GM21619 (cell line): ENCODE data around the gene CLDN9.

Source experiments
- ATAC-seq: cut with Tn5 transposase; IDR thresholded peaks from one replicate; pipeline ENCODE4 v1.9.1; 2021; ENCODE audit not compliant: unreplicated experiment

CLDN9 gene

DNA sequence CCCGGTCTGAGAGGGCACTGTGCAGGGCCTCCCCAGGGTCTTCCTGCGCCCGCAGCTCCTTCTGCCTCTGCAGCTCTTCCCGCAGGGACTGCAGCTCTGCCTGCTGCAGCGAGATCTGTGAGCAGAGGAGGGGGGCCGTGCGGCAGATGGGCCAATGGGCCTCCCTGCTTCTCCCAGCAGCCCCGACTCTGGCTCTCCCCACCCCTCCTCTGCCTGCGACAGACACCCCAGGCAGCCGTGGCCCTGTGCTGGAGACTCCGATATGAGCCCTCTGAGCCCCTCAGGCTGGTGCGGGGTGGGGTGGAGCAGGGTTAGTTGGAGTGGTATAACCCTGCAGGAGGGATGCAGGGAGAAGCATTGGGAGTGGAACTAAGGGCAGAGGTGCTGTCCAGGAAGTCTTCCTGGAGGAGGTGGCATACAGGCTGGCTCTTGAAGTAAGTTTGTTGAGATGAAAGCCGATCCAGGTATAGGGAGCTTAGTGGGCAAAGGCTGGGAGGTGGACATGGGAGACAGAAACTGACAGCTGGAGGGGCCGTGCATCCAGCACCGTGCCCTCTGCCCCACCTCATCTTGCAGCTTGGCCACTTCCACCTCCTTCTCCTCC, 16.1 kb downstream of the CLDN9 start:
- ATAC-seq: no peak

DNA sequence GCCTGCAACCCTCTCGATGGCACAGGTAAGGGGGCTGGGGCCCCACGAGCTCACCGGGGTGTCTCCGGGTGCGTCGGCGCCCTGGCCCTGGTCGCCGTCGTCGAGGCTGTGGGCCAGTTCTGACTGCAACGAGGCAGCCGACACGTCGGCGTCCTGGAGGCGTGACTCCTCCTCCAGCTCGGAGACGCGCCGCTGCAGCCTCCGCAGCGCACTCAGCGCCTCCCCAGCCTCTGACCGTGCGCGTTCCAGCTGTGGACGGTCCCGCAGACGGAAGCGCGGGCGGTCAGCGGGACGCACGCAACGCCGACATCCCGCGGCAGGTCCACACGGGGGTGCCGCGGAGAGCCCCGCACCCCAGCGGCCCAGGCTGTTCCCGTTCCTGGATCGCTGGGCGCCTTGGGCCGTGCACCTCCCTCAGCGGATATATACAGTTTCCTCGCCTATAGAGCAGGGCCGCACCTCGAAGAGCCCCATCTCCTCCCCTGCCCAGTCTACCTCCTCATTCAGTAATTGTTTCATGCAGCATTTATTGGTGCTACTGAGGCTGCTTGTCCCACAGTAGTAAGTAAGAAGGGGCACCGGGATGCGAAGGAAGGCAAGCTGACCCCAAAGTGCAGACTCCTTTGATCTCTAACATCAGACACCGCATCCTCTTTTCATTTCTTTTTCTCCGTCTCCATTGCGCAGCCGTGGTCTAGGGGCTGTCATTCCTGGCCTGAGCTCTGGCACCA, 16.9 kb downstream of the CLDN9 start:
- ATAC-seq: no peak

DNA sequence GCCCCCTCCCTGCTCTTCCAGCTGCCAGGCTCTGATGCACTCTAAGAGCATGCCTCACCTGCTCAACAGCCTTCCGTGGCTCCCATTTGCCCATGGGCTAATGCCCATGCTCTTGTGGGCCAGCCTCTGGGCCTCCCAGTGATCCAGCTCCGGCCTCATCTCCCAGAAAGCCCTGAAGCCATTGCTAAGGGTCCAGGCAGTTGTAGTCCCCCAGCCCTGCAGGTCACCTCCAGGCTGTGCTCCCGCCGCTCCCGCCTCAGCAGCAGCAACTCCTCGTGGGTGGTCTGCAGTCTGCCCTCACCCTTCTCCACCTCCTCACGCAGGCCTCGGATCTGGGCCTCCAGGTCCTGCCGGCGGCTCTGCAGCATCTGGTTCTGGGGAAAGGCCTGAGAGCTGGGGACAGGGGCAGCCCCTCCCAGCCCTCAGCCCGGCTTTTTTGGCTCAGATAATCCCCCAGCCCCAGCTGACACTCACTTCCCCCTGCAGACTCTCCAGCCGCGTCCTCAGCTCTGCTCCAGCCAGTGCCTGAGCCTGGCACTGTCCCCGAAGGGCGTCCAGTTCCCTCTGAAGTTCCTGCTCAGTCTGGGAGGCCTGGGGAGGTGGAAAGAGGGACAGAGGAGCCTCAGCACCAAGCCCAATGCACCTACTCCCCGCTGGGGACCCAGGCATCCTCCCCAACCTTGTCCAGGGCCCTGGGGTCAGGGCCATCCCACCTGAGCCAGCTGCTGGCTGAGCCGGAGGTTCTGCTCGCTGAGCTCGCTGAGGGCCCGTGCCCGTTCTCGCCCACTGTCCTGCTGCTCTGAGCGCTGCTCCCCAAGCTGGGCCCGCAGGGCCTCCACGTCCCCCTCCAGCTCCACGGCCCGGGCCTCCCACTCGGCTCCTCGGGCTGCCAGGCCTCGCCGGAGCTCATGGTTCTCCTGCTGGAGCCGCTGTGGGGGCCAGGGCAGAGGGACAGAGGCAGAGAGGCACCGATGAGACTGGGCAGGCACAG, 17.8 kb downstream of the CLDN9 start:
- no peak for ATAC-seq

DNA sequence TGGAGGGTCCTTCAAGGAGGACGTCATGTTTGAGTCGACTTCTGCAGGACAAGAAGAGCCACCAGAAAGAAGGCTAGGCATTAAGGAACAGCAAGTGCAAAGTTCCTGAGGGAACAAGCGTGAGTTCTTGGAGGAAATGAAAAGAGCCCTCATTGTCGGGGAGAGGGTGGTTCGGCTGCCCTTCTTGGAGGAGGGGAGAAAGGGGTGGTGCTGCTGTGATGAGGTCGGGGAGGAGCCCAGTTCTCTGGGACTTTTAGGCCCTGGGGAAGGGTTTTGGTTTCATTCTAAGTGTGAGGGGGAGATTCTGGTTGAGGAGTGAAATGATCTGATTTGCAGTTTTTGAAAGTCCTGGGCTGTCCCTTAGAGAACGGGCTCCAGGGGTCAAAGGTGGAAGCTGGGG, 19.9 kb downstream of the CLDN9 start:
- ATAC-seq: no peak

DNA sequence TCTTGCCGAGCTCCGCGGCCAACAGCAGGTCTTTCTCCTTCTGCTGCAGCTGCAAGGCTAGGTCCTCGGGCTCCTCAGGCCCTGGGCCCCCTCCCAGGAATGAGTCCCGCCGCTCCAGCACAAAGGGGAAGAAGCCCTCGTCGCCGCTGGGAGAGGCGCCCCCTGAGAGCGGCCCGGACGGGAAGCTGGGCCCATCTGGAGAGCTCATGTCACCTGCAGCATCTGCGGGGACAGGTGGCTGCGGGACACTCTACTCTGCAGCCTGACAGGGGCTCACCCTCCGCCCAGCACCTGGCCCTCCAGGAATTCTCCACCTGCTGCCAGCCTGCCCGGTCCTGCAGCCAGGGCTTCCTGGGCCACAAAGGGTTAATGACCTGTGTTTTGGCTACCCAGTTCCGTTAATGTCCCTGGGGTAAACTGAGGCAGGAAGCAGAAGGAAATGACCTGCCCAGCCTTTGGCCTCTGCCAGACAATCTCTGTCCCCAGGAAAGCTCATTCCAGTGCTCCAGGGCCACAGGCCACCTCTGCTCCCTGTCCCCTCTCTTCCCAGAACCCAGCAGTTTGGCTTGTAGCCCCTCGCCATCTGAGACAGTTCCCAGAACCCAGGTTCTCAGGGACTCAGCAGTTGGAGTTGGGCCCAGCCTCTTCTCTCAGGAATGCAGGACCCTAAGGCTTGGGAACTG, 22.7 kb downstream of the CLDN9 start:
- ATAC-seq: no peak

DNA sequence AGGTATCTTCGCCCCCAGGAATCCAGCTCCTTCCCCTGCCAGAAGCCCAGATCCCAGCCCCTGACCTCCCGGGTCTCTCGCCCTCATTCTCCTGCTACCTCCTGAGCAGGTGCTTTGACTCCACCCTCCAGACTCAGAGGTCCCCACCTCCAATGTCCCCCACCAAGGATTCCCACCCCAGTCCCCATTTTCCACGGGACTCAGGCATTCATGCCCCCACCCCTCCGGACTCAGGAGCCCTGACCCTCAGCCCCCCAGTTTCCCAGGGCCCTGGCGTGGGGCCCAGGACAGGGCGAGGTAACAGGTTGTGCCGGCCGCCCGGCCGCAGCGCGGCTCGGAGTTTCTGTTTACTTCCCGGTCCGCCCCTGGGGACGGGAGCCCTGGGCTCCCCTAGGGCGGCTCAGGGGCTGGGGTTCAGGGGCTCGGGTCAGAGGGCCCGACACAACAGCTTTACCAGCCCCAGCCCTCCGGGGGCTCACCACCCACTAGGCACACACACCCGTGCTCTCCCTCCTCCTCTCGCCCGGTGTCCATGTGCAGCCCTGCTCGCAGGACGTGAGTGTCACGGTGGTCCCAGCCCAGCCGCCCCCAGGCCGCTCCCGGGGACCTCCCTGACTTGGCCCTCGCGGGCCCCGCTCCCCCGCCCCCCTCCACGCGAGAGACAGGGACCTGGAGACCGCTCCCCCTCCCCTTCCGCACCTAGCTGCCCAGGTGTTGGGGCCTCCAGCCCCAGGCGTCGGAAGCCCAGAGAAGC, 23.4 kb downstream of the CLDN9 start:
- no peak for ATAC-seq

DNA sequence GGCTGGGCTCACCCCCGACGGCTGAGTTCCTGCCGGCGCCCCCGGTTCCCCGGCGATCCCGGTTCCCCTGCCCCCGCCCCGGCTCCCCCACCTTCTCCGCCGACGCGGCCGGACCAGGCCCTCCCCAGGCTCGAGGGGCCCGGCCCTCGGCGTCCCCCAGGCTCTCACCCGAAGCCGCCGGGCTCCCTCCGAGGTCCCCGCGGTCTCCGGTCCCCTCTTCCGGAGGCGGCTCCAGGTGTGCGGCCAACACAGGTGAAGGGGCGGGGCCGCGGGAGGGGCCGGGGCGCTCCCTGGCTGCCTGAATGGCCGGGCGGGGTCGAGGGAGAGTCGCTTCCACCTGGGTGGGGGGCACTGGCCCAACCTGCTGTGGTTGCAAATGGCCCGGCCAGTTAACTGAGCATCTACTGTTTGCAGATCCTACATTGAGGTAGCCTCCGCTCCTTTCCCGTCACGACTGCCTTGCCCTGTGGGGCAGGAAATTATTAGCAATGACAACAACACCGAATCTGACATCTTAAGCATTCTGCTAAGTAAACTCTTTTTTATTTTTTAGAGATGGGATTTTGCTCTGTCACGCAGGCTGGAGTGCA, 24.1 kb downstream of the CLDN9 start, which contains the start of gene BICDL2:
Gene BICDL2 (minus strand): TSS at position 219 of the 590 bp plus-strand sequence. CDS start 1,448 bp downstream, outside the sequence.
- no peak for ATAC-seq

DNA sequence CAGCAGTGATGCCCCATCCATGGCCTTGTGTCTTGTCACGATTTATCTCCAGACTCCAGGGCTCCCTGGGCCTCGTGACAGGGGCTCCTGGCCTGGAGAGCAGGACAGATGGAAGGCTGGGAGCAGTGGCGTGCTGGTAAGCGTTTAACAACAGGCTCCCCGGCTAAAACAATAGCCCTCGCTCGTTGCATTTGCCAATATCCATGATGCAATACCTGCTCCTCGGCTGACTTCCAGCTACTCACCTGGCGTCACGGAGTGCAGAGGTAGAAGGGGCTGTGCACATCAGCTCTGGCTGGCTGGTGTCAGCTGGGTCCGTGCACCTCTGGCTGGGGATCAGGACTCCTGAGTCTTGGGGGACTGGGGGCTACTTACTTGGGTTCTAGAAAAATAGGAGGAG, 25.5 kb downstream of the CLDN9 start:
- ATAC-seq: no peak

DNA sequence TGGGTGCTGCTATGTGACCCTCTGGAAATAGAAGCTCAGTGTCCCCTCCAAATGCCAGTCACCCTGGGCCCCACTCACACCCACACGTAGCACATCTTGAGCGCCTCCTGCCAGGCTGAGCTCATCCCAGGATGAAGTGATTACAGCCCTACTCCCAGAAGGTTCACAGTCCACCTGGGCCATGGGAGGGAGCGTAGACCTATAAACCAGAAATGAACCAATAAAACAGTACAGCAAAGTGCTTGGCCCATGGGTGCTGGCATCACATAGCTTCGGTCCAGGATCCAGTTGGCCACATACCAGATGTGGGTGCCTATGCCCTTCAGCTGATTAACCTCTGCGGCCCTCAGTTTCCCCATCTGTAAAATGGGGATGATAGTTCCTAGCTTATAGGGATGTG, 26.2 kb downstream of the CLDN9 start:
- no peak for ATAC-seq

DNA sequence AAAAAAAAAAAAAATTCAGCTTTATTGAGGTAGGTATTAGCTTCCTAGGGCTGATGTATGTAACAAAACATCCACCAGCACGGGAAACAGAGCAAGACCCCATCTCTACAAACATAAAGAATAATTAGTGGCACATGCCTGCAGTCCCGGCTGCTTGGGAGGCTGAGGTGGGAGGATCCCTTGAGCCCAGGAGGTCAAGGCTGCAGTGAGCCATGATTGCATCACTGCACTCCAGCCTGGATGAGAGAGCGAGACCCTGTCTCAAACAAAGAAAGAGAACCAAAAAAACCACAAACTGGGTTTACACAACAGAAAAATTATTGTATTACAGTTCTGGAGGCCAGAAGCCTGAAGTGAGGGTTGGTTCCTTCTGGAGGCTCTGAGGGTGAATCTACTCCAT, 29.7 kb downstream of the CLDN9 start:
- no peak for ATAC-seq

DNA sequence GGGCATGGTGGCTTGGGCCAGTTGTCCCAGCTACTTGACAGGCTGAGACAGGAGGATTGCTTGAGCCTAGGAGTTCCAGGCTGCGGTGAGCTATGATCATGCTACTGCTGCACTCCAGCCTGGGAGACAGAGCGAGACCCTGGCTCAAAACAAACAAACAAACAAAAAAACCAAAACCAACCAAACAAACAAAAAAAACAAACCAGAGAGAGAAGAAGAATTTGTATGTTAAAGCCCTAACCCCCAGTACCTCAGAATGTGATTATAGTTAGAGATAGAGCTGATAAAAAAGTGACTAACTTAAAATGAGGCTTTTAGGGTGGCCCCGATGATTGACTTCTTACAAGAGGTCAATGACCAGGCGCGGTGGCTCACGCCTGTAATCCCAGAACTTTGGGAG, 32.0 kb downstream of the CLDN9 start:
- ATAC-seq: no peak

DNA sequence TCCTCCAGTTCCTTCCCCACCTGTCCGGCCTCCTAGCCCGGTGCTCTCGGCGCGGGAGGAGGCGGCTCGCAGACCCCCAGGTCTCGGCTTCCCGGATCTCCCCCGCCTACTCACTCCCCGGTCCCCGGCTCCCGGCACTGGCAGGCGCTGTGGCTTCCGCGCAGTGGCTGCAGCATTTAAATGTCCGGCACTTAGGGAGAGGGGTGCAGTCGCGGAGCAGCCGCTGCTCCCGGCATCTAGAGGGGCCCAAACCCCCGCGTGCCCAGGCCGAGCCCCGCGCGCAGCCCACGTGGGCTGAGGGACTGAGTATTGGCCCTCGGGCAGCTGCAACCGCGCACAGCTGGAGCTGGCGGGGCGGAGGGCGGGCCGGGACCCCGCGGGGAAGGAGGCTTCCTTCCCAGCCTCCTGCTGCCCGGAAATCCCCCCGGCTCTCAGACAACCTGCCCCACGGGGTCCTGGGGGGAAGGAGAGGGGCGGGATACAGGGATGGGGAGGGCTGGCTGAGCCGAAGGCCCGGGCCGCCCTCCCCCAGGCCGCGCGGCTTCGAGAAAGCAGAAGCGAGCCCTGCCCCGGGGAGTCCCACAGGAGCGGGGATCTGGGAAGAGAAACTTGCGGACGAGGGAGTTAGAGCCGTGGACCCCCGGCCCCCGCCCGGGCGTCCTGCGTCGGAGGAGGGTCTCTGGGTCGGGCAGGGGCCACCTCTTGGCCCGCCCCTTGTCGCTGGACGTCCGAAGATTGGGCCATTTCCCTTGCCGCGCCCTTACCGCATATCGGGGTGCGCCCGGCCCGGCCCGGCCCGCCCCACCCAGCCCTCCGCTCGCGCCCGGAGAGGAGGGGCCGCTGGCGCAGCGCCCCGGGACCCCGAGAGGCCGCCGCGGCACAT, 33.3 kb downstream of the CLDN9 start, which contains the start of gene MMP25:
Gene MMP25 (plus strand): TSS at position 804 of the 883 bp plus-strand sequence. CDS start 357 bp downstream, outside the sequence.
- ATAC-seq: no peak

DNA sequence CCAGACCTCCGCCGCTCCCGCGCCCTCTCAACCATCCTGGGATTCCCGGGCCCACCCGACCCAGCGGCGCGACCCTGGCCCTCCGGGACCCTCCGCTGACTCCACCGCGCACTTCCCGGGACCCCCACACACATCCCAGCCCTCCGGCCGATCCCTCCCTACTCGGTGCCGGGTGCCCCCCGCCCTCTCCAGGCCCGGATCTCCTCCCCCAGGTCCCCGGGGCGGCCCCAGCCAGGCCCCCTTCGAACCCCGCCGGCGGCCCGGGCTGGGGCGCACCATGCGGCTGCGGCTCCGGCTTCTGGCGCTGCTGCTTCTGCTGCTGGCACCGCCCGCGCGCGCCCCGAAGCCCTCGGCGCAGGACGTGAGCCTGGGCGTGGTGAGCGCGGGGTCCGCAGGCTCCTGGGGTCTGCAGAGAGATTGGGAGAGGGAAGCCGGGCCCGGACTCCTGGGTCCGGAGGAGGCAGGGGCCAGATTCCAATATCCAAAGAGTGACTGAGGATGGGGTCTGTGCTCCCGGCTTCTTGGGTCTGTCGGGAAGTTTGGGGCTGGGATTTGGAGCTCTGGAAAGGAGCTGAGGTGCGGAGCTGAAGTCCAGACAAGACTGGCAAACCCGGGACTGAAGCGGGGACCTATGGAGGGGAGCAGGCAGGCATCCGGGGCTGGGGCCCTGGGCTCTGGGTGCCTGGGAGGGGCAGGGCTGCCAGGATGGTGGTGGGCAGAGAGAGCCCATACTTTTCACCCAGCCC, 34.1 kb downstream of the CLDN9 start:
- no peak for ATAC-seq

DNA sequence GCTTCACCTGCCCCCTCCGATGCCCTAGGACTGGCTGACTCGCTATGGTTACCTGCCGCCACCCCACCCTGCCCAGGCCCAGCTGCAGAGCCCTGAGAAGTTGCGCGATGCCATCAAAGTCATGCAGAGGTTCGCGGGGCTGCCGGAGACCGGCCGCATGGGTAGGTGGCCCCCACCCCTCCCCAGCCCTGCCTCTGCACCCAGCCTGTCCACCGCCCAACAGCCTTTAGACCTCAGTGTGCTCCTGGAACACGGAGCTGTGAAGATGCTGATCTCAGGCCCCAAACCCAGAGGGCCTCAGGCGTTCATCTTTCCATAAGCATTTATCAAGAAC, 34.6 kb downstream of the CLDN9 start:
- no peak for ATAC-seq

DNA sequence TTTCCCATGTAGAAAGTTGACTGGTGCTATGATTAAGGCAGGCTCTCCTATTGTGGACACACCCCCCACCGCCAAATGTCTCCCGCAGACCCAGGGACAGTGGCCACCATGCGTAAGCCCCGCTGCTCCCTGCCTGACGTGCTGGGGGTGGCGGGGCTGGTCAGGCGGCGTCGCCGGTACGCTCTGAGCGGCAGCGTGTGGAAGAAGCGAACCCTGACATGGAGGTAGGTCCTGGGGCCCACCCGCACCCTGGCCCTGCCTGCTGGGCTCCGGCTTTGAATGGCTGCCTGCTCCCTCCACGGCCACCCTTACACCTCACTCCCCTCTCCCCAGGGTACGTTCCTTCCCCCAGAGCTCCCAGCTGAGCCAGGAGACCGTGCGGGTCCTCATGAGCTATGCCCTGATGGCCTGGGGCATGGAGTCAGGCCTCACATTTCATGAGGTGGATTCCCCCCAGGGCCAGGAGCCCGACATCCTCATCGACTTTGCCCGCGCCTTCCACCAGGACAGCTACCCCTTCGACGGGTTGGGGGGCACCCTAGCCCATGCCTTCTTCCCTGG, 37.3 kb downstream of the CLDN9 start:
- ATAC-seq: no peak

DNA sequence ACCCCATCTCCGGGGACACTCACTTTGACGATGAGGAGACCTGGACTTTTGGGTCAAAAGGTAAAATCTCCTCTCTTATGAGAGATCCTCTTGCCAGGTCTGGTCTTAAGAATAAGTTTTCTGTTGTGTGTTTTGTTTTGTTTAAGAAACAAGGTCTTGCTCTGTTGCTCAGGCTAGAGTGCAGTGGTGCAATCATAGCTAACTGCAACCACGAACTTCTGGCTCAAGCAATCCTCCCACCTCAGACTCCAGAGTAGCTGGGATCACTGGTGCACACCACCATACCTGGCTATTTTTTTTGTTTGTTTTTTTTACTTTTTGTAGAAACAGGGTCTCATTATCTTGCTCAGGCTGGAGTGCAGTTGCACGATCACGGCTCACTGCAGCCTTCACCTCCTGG, 37.8 kb downstream of the CLDN9 start:
- no peak for ATAC-seq

DNA sequence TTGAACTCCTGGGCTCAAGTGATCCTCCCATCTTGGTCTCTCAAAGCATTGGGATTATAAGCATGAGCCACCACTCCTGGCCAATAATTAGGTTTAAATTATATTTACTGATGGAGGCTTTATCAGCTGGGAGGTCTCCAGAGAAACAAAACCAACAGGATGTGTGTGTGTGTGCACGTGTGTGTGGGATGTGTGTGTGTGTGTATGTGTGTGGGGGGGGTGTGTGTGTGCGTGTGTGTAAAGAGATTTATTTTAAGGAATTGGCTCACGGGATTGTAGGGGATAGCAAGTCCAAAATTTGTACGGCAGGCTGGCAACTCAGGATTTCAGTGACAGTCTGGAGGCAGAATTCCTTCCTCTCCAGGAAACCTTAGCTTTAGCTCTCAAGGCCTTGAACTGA, 38.3 kb downstream of the CLDN9 start:
- no peak for ATAC-seq

DNA sequence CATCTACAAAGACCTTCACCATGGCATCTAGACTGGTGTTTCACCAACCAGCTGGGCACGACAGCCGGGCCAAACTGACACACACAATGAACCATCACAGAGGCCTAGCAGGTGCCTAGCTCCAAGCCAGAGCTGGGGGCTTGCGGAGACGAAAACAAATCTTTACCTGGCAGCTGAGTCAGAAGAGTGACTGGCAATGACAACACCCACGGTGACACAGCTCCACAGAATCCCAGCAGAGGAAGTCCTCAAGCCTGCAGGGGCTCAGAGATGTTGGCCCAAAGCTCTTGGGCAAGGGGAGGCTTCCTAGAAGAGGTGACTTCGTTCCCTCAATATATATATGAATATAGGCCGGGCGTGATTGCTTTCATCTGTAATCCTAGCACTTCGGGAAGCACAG, 38.8 kb downstream of the CLDN9 start:
- no peak for ATAC-seq
